ENCODE measurements around the gene KRT80. TPM values are rescaled to one million over a fixed set of nuclear protein-coding genes. Genes with fewer than 3 reads are reported as not detected.
"Not testable (repeated sequence)": the region's sequence is repeated elsewhere in the genome, so short reads cannot be mapped to it uniquely, and the experiment has no call there.

Gene KRT80
- polyA plus RNA-seq (ENCODE audit: insufficient read length in 4 of 4) = 1 to 10 TPM in 3 of 4 donors, under 1 TPM in 1; 0.97 to 1.1 (median 1.0) TPM

- DNase-seq (ENCODE audit: low read depth in 4 of 4, low spot score in 2 of 4) = no peak
Observed at GRCh38 chr12:52191841-52192791, at the start of gene KRT80. Gene KRT80, minus strand, starts transcription at chr12:52192014. Its CDS starts 112 bp downstream, at chr12:52191902.

- no peak for DNase-seq (ENCODE audit: low read depth in 4 of 4, low spot score in 2 of 4)
Observed at GRCh38 chr12:52241205-52241842, 49.5 kb upstream of the KRT80 start.

- DNase-seq (ENCODE audit: low read depth in 4 of 4, low spot score in 2 of 4) = not testable (repeated sequence)
Observed at GRCh38 chr12:52240247-52240646, 48.4 kb upstream of the KRT80 start.

- DNase-seq (ENCODE audit: low read depth in 4 of 4, low spot score in 2 of 4) = no peak
Observed at GRCh38 chr12:52239767-52240166, 48.0 kb upstream of the KRT80 start.

- DNase-seq (ENCODE audit: low read depth in 4 of 4, low spot score in 2 of 4) = no peak
Observed at GRCh38 chr12:52238916-52239646, 47.3 kb upstream of the KRT80 start.

GRCh38 chr12:52238207-52238840 is 46.5 kb upstream of the KRT80 start:
- DNase-seq (ENCODE audit: low read depth in 4 of 4, low spot score in 2 of 4) = no peak

- DNase-seq (ENCODE audit: low read depth in 4 of 4, low spot score in 2 of 4) = no peak
Observed at GRCh38 chr12:52236386-52237050, 44.7 kb upstream of the KRT80 start.

- DNase-seq (ENCODE audit: low read depth in 4 of 4, low spot score in 2 of 4) = no peak
Observed at GRCh38 chr12:52235822-52236361, 44.1 kb upstream of the KRT80 start.

GRCh38 chr12:52235001-52235764 is 43.4 kb upstream of the KRT80 start:
- no peak for DNase-seq (ENCODE audit: low read depth in 4 of 4, low spot score in 2 of 4)

GRCh38 chr12:52234223-52234810 is 42.5 kb upstream of the KRT80 start:
- DNase-seq (ENCODE audit: low read depth in 4 of 4, low spot score in 2 of 4) = no peak

- no peak for DNase-seq (ENCODE audit: low read depth in 4 of 4, low spot score in 2 of 4)
Observed at GRCh38 chr12:52233462-52234207, 41.8 kb upstream of the KRT80 start.

GRCh38 chr12:52232674-52233461 is 41.1 kb upstream of the KRT80 start, which contains the start of gene KRT7:
Gene KRT7, plus strand, starts transcription at chr12:52233243. Its CDS starts 54 bp downstream, at chr12:52233297.
- no peak for DNase-seq (ENCODE audit: low read depth in 4 of 4, low spot score in 2 of 4)

GRCh38 chr12:52232203-52232673 is 40.4 kb upstream of the KRT80 start:
- DNase-seq (ENCODE audit: low read depth in 4 of 4, low spot score in 2 of 4) = no peak

- DNase-seq (ENCODE audit: low read depth in 4 of 4, low spot score in 2 of 4) = no peak
Observed at GRCh38 chr12:52231305-52232202, 39.7 kb upstream of the KRT80 start.

- DNase-seq (ENCODE audit: low read depth in 4 of 4, low spot score in 2 of 4) = no peak
Observed at GRCh38 chr12:52230364-52231281, 38.8 kb upstream of the KRT80 start.
